Stimulated activated CD8-positive, alpha-beta memory T cell treated with anti-CD3 and anti-CD28 coated beads, Interleukin-4, amount 100 ng/mL, for 4 hours (primary cell): ENCODE data around the gene DSCAM.

Source experiments
- DNase-seq, 2 donors: peaks; one replicate each; pipeline ENCODE4 v3.0.0-alpha.2; 2020; ENCODE audit warnings: low read depth in 2 of 2, low spot score in 1 of 2

DSCAM gene

GRCh38 chr21:40018871-40019475, 828.0 kb downstream of the DSCAM start:
- no peak for DNase-seq

GRCh38 chr21:40016667-40017066, 830.3 kb downstream of the DSCAM start:
- no peak for DNase-seq

- no peak for DNase-seq
Observed at GRCh38 chr21:40016234-40016633, 830.7 kb downstream of the DSCAM start.

GRCh38 chr21:40015818-40016217, 831.1 kb downstream of the DSCAM start:
- DNase-seq, result no peak

- no peak for DNase-seq
Observed at GRCh38 chr21:40014394-40014793, 832.6 kb downstream of the DSCAM start.

DNA sequence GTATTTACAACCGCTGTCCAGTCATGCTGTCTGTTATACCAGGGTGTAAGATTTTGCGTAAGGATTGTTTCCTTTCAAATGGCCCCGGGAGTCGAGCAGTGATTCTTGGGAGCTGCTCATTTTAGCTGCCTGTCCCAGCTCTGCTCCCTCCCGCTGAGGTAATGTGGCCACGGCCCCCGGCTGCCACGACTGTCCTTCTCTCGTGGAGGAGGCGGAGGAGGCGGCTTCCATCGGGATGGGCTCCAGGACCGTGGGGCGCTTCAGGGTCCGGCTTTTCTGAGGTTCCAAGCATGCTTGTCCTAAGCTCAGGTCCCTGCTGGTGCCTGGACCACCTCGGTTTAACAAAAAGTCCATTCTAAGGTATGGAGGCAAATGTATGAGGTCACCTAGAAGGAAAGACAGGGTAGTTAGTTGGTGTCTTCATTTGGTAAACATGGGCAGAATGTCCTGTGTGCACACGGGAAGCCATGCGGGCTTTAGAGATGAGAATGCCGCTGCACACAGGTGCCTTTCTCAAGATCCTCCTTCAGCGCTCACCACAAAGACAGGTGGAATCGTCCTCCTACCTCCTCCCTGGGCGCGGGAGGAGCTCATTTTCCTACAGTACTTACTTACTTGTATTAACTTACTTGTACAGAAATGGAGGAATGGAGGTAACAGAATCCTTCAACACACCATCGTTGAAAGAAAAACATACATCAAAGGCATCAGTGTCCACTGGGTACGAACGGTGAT, 833.8 kb downstream of the DSCAM start:
- no peak for DNase-seq

GRCh38 chr21:40011371-40011770, 835.6 kb downstream of the DSCAM start:
- DNase-seq, result no peak

DNA sequence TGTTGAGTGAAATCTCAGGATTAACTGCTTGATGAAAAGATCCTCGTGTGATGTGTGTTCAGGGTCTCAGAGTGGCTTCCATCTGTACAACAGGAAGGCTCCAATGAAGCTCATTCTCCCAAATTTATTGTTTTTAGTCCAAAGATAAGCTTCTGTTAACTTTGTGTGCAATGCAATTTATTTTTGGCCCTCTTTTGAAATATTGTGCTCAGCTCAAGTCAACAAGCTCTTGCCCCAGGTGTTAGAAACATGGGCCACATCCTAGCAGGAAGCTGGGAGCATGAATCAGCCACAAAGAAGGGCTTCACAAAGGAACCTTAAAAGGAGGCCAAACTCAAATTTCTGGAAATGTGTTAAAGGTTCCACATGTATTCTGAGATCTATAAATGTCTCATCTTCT, 844.0 kb downstream of the DSCAM start:
- DNase-seq, result no peak

- no peak for DNase-seq
Observed at GRCh38 chr21:39984286-39984991, 862.5 kb downstream of the DSCAM start.

DNA sequence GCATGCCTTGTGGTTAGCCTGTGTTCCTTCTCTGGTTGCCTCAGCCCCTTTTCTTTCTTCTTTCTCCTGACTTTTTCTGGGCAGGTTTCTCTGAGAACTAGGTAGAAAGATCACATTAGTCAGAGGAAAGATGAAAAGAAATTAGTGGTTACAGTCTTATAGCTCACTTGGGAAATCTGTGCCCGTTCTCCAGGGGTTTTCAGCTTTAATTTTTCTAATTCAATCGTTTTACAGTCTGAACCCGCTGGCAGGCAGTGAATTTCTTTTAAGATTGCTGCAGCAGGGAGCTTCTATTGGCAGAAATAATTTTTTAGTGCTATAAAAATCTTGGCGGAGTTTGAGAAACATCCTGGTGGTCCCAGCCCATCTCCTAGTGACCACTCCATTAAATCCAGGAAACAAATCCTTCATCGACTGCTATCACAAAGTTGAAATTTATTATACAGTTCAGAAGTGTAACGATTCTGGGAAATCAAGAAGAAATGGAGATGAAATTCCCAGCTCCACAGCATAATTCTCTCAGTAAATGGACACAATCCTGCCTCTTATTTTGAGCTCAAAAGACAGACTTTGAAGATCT, 866.6 kb downstream of the DSCAM start:
- DNase-seq, result no peak

GRCh38 chr21:39979321-39979720, 867.6 kb downstream of the DSCAM start:
- DNase-seq, result no peak

- DNase-seq, result no peak
Observed at GRCh38 chr21:39976800-39977199, 870.2 kb downstream of the DSCAM start.

- no peak for DNase-seq
Observed at GRCh38 chr21:39972976-39973770, 873.8 kb downstream of the DSCAM start.

- DNase-seq, result no peak
Observed at GRCh38 chr21:39972471-39972870, 874.5 kb downstream of the DSCAM start.

- DNase-seq, result no peak
Observed at GRCh38 chr21:39971956-39972355, 875.0 kb downstream of the DSCAM start.

GRCh38 chr21:39969691-39970364, 877.1 kb downstream of the DSCAM start:
- no peak for DNase-seq

DNA sequence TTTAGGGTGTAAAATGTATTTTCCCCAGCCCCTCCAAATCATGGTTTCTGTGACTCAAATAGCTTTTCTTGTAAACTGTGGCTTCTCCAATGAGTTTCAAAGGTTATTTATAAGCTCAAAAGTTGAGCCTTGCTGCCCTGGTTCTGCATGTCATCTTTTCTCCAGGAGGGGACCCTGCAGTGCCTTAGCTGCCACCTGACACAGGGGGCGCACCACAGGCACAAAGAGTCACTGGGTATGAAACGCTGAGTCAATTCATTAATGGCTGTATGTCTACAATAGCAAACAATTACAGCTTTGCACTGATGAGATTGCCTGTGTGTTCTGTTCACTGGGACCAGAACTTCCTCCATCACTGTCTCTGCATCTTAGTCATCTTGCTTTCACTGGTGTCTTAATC, 878.9 kb downstream of the DSCAM start:
- no peak for DNase-seq

DNA sequence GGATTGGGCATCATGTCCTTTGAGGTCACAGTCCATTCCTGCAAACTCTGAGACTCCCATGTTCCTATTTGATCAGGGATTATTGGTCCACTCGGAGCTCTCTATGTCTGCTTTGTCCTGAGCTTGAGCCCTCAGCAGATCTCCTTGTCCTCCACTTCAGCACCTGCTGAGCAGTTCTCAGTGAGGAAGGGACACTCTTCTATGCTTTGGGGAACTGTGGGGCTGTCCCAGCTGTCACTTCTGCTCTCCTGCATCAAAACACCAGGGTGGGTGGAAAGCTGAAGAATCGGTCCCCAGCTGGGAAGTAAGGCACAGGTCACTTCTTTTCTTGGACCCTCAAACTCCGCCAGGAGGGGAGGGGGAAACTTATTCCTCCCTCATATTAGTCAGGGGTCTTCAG, 880.2 kb downstream of the DSCAM start:
- no peak for DNase-seq

DNA sequence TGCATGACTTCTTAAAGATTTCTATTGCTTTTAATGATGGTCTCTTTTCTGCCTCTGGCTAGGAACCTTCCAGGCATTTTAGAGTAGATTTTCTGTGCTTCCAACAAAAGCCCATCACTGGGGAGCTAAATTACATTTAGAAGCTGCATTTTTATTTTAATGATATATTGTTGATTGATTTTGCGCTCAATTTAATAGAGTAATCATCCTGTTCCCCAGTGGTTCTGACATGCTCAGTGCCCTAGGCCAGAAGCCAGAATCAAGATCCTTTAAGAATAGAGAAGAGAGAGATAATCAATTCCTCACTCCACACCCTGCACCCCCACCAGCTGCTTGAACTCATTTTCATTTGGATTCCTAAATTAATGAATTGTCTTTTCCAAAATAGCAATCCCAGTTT, 881.9 kb downstream of the DSCAM start:
- DNase-seq, result no peak

GRCh38 chr21:39961251-39961650, 885.7 kb downstream of the DSCAM start:
- DNase-seq, result no peak
